ENCODE measurements around the gene SLU7.

The SLU7 gene

GRCh38 chr5:160463740-160464465, 45.0 kb upstream of the SLU7 start:
- TF ChIP-seq, protein P1, sequence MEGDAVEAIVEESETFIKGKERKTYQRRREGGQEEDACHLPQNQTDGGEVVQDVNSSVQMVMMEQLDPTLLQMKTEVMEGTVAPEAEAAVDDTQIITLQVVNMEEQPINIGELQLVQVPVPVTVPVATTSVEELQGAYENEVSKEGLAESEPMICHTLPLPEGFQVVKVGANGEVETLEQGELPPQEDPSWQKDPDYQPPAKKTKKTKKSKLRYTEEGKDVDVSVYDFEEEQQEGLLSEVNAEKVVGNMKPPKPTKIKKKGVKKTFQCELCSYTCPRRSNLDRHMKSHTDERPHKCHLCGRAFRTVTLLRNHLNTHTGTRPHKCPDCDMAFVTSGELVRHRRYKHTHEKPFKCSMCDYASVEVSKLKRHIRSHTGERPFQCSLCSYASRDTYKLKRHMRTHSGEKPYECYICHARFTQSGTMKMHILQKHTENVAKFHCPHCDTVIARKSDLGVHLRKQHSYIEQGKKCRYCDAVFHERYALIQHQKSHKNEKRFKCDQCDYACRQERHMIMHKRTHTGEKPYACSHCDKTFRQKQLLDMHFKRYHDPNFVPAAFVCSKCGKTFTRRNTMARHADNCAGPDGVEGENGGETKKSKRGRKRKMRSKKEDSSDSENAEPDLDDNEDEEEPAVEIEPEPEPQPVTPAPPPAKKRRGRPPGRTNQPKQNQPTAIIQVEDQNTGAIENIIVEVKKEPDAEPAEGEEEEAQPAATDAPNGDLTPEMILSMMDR (IDR thresholded peaks at IDR 0.05; ENCODE audit: insufficient read depth, low read depth, low read length, missing control alignments): no peak
- peak; percentile 78 for DNase-seq (ENCODE audit: low read depth)
- H3K4me3 ChIP-seq (ENCODE audit: low read length): no peak overlapping the region

DNA sequence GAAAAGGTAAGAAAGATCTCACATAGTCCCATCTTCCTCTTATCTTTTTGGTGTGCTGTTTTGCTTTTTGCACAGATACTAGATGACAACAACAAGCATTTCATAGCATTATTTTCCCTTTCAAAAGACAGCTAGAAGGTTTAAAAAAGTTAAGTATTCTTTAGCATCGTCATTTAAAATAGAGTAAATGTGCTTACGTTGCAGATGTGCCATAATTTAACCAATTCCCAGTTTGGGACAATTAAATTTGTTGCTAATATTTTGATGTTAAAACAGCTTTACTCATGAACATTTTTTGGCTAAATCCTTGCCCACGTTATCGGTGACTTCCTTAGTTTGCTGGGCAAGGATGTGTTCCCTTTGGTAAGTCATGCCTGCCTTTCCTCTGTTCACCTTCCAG, 44.3 kb upstream of the SLU7 start:
- H3K4me3 ChIP-seq (ENCODE audit: low read length): no peak overlapping the region
- TF ChIP-seq, protein P1 (IDR thresholded peaks at IDR 0.05; ENCODE audit: insufficient read depth, low read depth, low read length, missing control alignments): no peak
- no peak for DNase-seq (ENCODE audit: low read depth)

DNA sequence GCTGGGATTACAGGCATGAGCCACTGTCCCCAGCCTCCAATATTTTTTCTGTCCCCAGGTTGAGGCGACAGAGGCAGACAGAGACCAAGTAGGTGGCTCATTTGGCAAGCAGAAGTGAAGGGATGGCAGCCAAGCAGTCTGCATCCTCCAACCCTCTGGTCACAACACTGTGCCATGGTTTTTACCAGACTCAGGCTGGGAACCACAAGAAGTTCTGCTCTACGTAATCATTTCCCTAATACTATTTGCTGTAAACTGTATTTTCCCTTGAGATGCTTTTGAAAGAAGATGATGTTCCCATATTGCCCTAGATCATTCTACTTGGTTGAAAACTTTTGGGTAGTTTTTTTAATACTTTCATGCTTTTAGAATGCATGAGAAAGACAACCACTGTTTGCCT, 43.3 kb upstream of the SLU7 start:
- H3K4me3 ChIP-seq (ENCODE audit: low read length): no peak overlapping the region
- DNase-seq (ENCODE audit: low read depth): no peak
- TF ChIP-seq, protein P1 (IDR thresholded peaks at IDR 0.05; ENCODE audit: insufficient read depth, low read depth, low read length, missing control alignments): no peak

DNA sequence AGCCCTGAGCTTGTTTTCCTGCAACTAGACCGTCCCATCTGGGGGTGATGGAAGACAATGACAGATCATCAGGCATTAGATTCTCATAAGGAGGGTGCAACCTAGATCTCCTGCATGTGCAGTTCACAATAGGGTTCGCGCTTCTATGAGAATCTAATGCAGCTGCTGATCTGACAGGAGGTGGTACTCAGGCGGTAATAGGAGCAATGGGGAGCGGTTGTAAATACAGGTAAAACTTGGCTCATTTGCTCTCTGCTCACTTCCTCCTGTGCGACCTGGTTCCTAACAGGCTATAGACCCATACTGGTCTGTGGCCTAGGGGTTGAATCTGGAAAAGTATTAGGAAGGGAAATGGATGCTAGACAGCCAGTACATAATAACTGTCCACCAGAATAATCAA, 42.5 kb upstream of the SLU7 start:
- no peak overlapping the region for H3K4me3 ChIP-seq (ENCODE audit: low read length)
- no peak for DNase-seq (ENCODE audit: low read depth)
- TF ChIP-seq, protein P1 (IDR thresholded peaks at IDR 0.05; ENCODE audit: insufficient read depth, low read depth, low read length, missing control alignments): no peak

GRCh38 chr5:160460377-160461049, 41.6 kb upstream of the SLU7 start:
- no peak for DNase-seq (ENCODE audit: low read depth)
- TF ChIP-seq, protein P1 (IDR thresholded peaks at IDR 0.05; ENCODE audit: insufficient read depth, low read depth, low read length, missing control alignments): no peak
- no peak overlapping the region for H3K4me3 ChIP-seq (ENCODE audit: low read length)

- H3K4me3 ChIP-seq (ENCODE audit: low read length): no peak overlapping the region
- no peak for DNase-seq (ENCODE audit: low read depth)
- TF ChIP-seq, protein P1 (IDR thresholded peaks at IDR 0.05; ENCODE audit: insufficient read depth, low read depth, low read length, missing control alignments): no peak
These were observed 40.2 kb upstream of the SLU7 start for GRCh38 chr5:160458806-160459800.

All from epithelial cell of esophagus (primary cell).